ENCODE results near the gene IQCK. TPM values are rescaled to one million over a fixed set of nuclear protein-coding genes. Genes with fewer than 3 reads are reported as not detected.
"Not testable (repeated sequence)": the region's sequence is repeated elsewhere in the genome, so short reads cannot be mapped to it uniquely, and the experiment has no call there.

Gene IQCK
- total RNA-seq, 4 donors from 2014 or later = 49.7 to 103 (median 94.2) TPM

GRCh38 chr16:19678804-19679203 is 39.3 kb upstream of the IQCK start:
- Histone ChIP-seq H3K4me3 (replicated peaks in 1 of 3) (no peak overlapping the region), H3K4me1 (no peaks in the 10 kb centered on the region), H3K36me3 (peaks cover 10 to 13% of the 10 kb centered on the region in 2 donors), H3K27me3 (no peaks in the 10 kb centered on the region), H3K9me3 (no peaks in the 10 kb centered on the region), H3K27ac (no peak overlapping the region)
- DNase-seq = no peak
- WGBS, 2 donors = 79 to 86% methylated on average over 7 of the region's 7 CpGs
- no peak for TF ChIP-seq CTCF (IDR thresholded peaks at IDR 0.05)
- no peak for TF ChIP-seq POLR2A (IDR thresholded peaks at IDR 0.05)
- intact Hi-C loops (cut with DNase I) = no loop called here

DNA sequence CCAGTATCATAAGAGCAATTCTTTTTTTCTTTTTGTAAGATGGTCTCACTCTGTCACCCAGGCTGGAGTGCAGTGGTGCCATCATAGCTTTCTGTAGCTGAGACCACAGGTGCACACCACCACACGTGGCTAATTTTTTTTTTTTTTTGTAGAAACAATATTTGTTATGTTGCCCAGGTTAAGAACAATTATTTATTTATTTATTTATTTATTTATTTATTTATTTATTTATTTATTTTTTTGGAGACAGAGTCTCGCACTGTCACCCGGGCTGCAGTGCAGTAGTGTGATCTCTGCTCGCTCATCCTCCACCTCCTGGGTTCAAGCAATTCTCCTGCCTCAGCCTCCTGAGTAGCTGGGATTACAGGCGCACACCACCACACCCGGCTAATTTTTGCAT is 38.8 kb upstream of the IQCK start:
- intact Hi-C loops (cut with DNase I); H3K9me3 ChIP-seq; DNase-seq; H3K27me3 ChIP-seq; H3K4me3 ChIP-seq (replicated peaks in 1 of 3); H3K27ac ChIP-seq; H3K4me1 ChIP-seq: not testable (repeated sequence)
- 96 to 97% methylated on average over 6 of the region's 6 CpGs for WGBS, 2 donors
- H3K36me3 ChIP-seq = peaks cover 10 to 13% of the 10 kb centered on the region in 2 donors

DNA sequence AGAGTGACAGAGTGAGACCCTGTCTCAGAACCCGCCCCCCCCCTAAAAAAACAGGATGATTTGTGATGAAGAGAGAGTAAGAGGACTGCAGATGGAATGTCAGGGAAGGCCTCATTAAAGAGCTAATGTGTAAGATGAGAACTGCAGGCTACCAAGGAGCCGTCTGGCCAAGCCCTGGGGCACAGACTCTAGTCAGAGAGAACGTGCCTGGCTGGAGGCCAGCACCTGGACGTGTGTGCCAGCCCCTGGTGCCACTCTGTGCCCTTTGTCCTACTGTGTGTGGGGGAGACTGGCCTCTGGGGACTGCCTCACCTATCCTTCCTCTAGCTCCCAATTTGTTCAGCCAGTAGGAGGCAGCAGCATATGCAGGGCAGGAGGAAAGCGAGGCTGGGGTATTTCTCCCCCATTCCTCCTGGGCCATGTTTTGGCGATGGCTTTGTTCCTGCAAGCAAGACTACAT is 37.2 kb upstream of the IQCK start:
- TF ChIP-seq CTCF (IDR thresholded peaks at IDR 0.05) (no peak), POLR2A (IDR thresholded peaks at IDR 0.05) (no peak)
- intact Hi-C loops (cut with DNase I) = no loop called here
- H3K36me3 ChIP-seq = peaks cover 16 to 21% of the 10 kb centered on the region in 2 donors
- H3K4me3 ChIP-seq (replicated peaks in 1 of 3) = no peak overlapping the region
- H3K4me1 ChIP-seq = no peaks in the 10 kb centered on the region
- no peaks in the 10 kb centered on the region for H3K9me3 ChIP-seq
- 76 to 83% methylated on average over 6 of the region's 6 CpGs for WGBS, 2 donors
- no peaks in the 10 kb centered on the region for H3K27me3 ChIP-seq
- DNase-seq = no peak
- H3K27ac ChIP-seq = no peak overlapping the region

- 92 to 95% methylated on average over 12 of the region's 12 CpGs for WGBS, 2 donors
- Histone ChIP-seq H3K36me3 (peaks cover 16 to 21% of the 10 kb centered on the region in 2 donors), H3K27me3 (no peaks in the 10 kb centered on the region), H3K4me1 (no peaks in the 10 kb centered on the region), H3K9me3 (no peaks in the 10 kb centered on the region), H3K27ac (no peak overlapping the region), H3K4me3 (replicated peaks in 1 of 3) (no peak overlapping the region)
- no peak for TF ChIP-seq POLR2A (IDR thresholded peaks at IDR 0.05)
- no peak for TF ChIP-seq CTCF (IDR thresholded peaks at IDR 0.05)
- intact Hi-C loops (cut with DNase I) = no loop called here
- no peak for DNase-seq
These were observed 36.4 kb upstream of the IQCK start for GRCh38 chr16:19681637-19682036.

GRCh38 chr16:19683453-19684236 is 34.4 kb upstream of the IQCK start:
- WGBS, 2 donors = 94 to 97% methylated on average over 6 of the region's 6 CpGs
- Histone ChIP-seq H3K27me3 (no peaks in the 10 kb centered on the region), H3K4me3 (replicated peaks in 1 of 3) (no peak overlapping the region), H3K4me1 (no peaks in the 10 kb centered on the region), H3K36me3 (peaks cover 16 to 21% of the 10 kb centered on the region in 2 donors), H3K9me3 (no peaks in the 10 kb centered on the region), H3K27ac (no peak overlapping the region)
- intact Hi-C loops (cut with DNase I) = no loop called here
- no peak for DNase-seq
- no peak for TF ChIP-seq CTCF (IDR thresholded peaks at IDR 0.05)
- no peak for TF ChIP-seq POLR2A (IDR thresholded peaks at IDR 0.05)

Measured in thyroid gland (tissue), 4 donors.